Midbrain (tissue), 1 donor: Measurements from ENCODE around the gene PMAIP1.

ENCODE experiments used
- DNase-seq: peaks from one replicate; lab custom pipeline; 2025; lab: John Stamatoyannopoulos, UW

PMAIP1 gene

GRCh38 chr18:59915606-59916005 is 15.8 kb downstream of the PMAIP1 start:
- DNase-seq, result no peak

GRCh38 chr18:59916746-59917145 is 16.9 kb downstream of the PMAIP1 start:
- no peak for DNase-seq

GRCh38 chr18:59917422-59917821 is 17.6 kb downstream of the PMAIP1 start:
- no peak for DNase-seq

GRCh38 chr18:59918320-59918755 is 18.5 kb downstream of the PMAIP1 start:
- no peak for DNase-seq

GRCh38 chr18:59918997-59919396 is 19.2 kb downstream of the PMAIP1 start:
- DNase-seq, result no peak

GRCh38 chr18:59921384-59921891 is 21.6 kb downstream of the PMAIP1 start:
- no peak for DNase-seq

- no peak for DNase-seq
These were observed 23.9 kb downstream of the PMAIP1 start for GRCh38 chr18:59923539-59924196.

GRCh38 chr18:59926131-59926530 is 26.3 kb downstream of the PMAIP1 start:
- no peak for DNase-seq

GRCh38 chr18:59927246-59927825 is 27.5 kb downstream of the PMAIP1 start:
- no peak for DNase-seq

GRCh38 chr18:59928201-59928600 is 28.4 kb downstream of the PMAIP1 start:
- DNase-seq, result no peak

- no peak for DNase-seq
These were observed 30.0 kb downstream of the PMAIP1 start for GRCh38 chr18:59929621-59930295.

GRCh38 chr18:59932401-59932800 is 32.6 kb downstream of the PMAIP1 start:
- DNase-seq, result no peak

- DNase-seq, result no peak
These were observed 38.9 kb downstream of the PMAIP1 start for GRCh38 chr18:59938676-59939075.

- no peak for DNase-seq
These were observed 39.3 kb downstream of the PMAIP1 start for GRCh38 chr18:59939127-59939526.

- DNase-seq, result no peak
These were observed 40.3 kb downstream of the PMAIP1 start for GRCh38 chr18:59940068-59940467.

- DNase-seq, result no peak
These were observed 41.5 kb downstream of the PMAIP1 start for GRCh38 chr18:59941331-59941730.

GRCh38 chr18:59942601-59943000 is 42.8 kb downstream of the PMAIP1 start:
- DNase-seq, result no peak

GRCh38 chr18:59945544-59945943 is 45.7 kb downstream of the PMAIP1 start:
- no peak for DNase-seq

GRCh38 chr18:59950215-59950944 is 50.6 kb downstream of the PMAIP1 start:
- no peak for DNase-seq

- DNase-seq, result no peak
These were observed 51.8 kb downstream of the PMAIP1 start for GRCh38 chr18:59951591-59951990.

- no peak for DNase-seq
These were observed 52.6 kb downstream of the PMAIP1 start for GRCh38 chr18:59952283-59953007.
